DMS79 (cell line): Measurements from ENCODE around the gene PUDP.
"Not testable (repeated sequence)": the region's sequence is repeated elsewhere in the genome, so short reads cannot be mapped to it uniquely, and the experiment has no call there.

Experiments
- DNase-seq: peaks from one replicate; lab custom pipeline; 2025; lab: John Stamatoyannopoulos, UW

PUDP gene

GRCh38 chrX:7028246-7028645 lies 119.7 kb downstream of the PUDP start:
- no peak for DNase-seq

- DNase-seq, result peak; percentile 5
Measured at GRCh38 chrX:7027071-7027470, 120.9 kb downstream of the PUDP start.

GRCh38 chrX:7026365-7026764 lies 121.6 kb downstream of the PUDP start:
- DNase-seq, result not testable (repeated sequence)

- no peak for DNase-seq
Measured at GRCh38 chrX:7025471-7025870, 122.5 kb downstream of the PUDP start.

GRCh38 chrX:7024850-7025249 lies 123.1 kb downstream of the PUDP start:
- no peak for DNase-seq

GRCh38 chrX:7022996-7023395 lies 125.0 kb downstream of the PUDP start:
- not testable (repeated sequence) for DNase-seq

- no peak for DNase-seq
Measured at GRCh38 chrX:7021991-7022390, 126.0 kb downstream of the PUDP start.

GRCh38 chrX:7019555-7019954 lies 128.4 kb downstream of the PUDP start:
- DNase-seq, result no peak

- DNase-seq, result not testable (repeated sequence)
Measured at GRCh38 chrX:7012262-7012834, 135.6 kb downstream of the PUDP start.

GRCh38 chrX:7010897-7011296 lies 137.1 kb downstream of the PUDP start:
- DNase-seq, result not testable (repeated sequence)

GRCh38 chrX:7007328-7007727 lies 140.6 kb downstream of the PUDP start:
- not testable (repeated sequence) for DNase-seq
